Measurements from ENCODE around the gene ATP6V1B1. TPM values are rescaled to one million over a fixed set of nuclear protein-coding genes. Genes with fewer than 3 reads are reported as not detected.

The ATP6V1B1 gene
- total RNA-seq, 4 donors from 2014 or later = 3.6 to 7.1 TPM; not detected in 2

- DNase-seq (ENCODE audit: low spot score) = no peak
- ATAC-seq (ENCODE audit: low FRiP score) = no peak
- no peak for TF ChIP-seq CTCF (IDR thresholded peaks at IDR 0.05)
Measured at GRCh38 chr2:70985956-70986355, 50.3 kb downstream of the ATP6V1B1 start.

GRCh38 chr2:70986499-70987189 is 50.9 kb downstream of the ATP6V1B1 start:
- TF ChIP-seq CTCF (IDR thresholded peaks at IDR 0.05) = no peak
- DNase-seq (ENCODE audit: low spot score) (no peak), ATAC-seq (ENCODE audit: low FRiP score) (no peak)

- no peak for TF ChIP-seq CTCF (IDR thresholded peaks at IDR 0.05)
- ATAC-seq (ENCODE audit: low FRiP score) (no peak), DNase-seq (ENCODE audit: low spot score) (no peak)
Measured at GRCh38 chr2:70987386-70987785, 51.7 kb downstream of the ATP6V1B1 start.

GRCh38 chr2:70988151-70988550 is 52.5 kb downstream of the ATP6V1B1 start:
- ATAC-seq (ENCODE audit: low FRiP score) (no peak), DNase-seq (ENCODE audit: low spot score) (no peak)
- TF ChIP-seq CTCF (IDR thresholded peaks at IDR 0.05) = no peak

GRCh38 chr2:70988726-70989648 is 53.3 kb downstream of the ATP6V1B1 start:
- DNase-seq (ENCODE audit: low spot score) = no peak
- ATAC-seq (ENCODE audit: low FRiP score) = no peak
- TF ChIP-seq CTCF (IDR thresholded peaks at IDR 0.05) = no peak

GRCh38 chr2:70990216-70990615 is 54.5 kb downstream of the ATP6V1B1 start:
- ATAC-seq (ENCODE audit: low FRiP score) (no peak), DNase-seq (ENCODE audit: low spot score) (no peak)
- no peak for TF ChIP-seq CTCF (IDR thresholded peaks at IDR 0.05)
